OCI-LY7 (cell line): Measurements from ENCODE around the gene GOLT1A. TPM values are rescaled to one million over a fixed set of nuclear protein-coding genes. Genes with fewer than 3 reads are reported as not detected.
A peak's percentile ranks its signal among the peaks of the same experiment; 100 is the strongest.

Source experiments
- BruUV-seq: library from RNA; stranded (reverse); fragments of 400-500 nt; replicated peaks from 2 replicates; lab custom pipeline; 2021; lab: Mats Ljungman, UMichigan
- CTCF ChIA-PET: fragments of 300-600 bp; sonication (Branson Sonifier 250); formaldehyde crosslinking; loops from one replicate; lab custom pipeline; 2022; ENCODE audit warnings: antibody characterized with exemption; ENCODE audit not compliant: unreplicated experiment; lab: Charles Lee
- POLR2A ChIA-PET: fragments of 300-600 bp; sonication (Branson Sonifier 250); formaldehyde crosslinking; loops from one replicate; lab custom pipeline; 2022; ENCODE audit warnings: antibody characterized with exemption; lab: Charles Lee
- DNase-seq: peaks from one replicate; pipeline ENCODE4 v3.0.0-alpha.2; 2015; ENCODE audit warnings: low spot score
- H2AFZ ChIP-seq: fragments of 200-600 bp; sonication (generic), shearing (Covaris generic); 2 replicates; pipeline ENCODE4 v1.6.1; 2014; ENCODE audit warnings: mild to moderate bottlenecking, antibody characterized with exemption, low read length, moderate library complexity
- H3K27ac ChIP-seq: fragments of 200-600 bp; sonication (generic); 2 replicates; pipeline ENCODE4 v1.5.1; 2014; ENCODE audit warnings: mixed run types, low read depth, mild to moderate bottlenecking, moderate library complexity, low read length, inconsistent platforms; ENCODE audit not compliant: poor library complexity, severe bottlenecking
- H3K36me3 ChIP-seq: fragments of 200-600 bp; sonication (generic); 2 replicates; pipeline ENCODE4 v1.6.1; 2014; ENCODE audit warnings: mild to moderate bottlenecking, antibody characterized with exemption, low read length, moderate library complexity, mixed read lengths; ENCODE audit not compliant: insufficient read depth
- H3K4me1 ChIP-seq: fragments of 200-600 bp; sonication (generic); 2 replicates; pipeline ENCODE4 v1.5.1; 2014; ENCODE audit warnings: mild to moderate bottlenecking, low read length; ENCODE audit not compliant: insufficient read depth, poor library complexity, severe bottlenecking
- H3K4me2 ChIP-seq: fragments of 200-600 bp; sonication (generic); 2 replicates; pipeline ENCODE4 v1.6.1; 2014; ENCODE audit warnings: mild to moderate bottlenecking, low read length
- H3K4me3 ChIP-seq: fragments of 200-600 bp; sonication (generic); 2 replicates; pipeline ENCODE4 v1.5.1; 2014; ENCODE audit warnings: mild to moderate bottlenecking, low read depth, low read length; ENCODE audit not compliant: poor library complexity, severe bottlenecking
- H3K79me2 ChIP-seq: fragments of 200-600 bp; sonication (generic); 2 replicates; pipeline ENCODE4 v1.6.1; 2016; ENCODE audit warnings: low read depth, mild to moderate bottlenecking, low read length, moderate library complexity, mixed read lengths; ENCODE audit not compliant: insufficient read depth
- H3K9me2 ChIP-seq: fragments of 200-600 bp; sonication (generic); 2 replicates; pipeline ENCODE4 v1.6.1; 2016; ENCODE audit warnings: mild to moderate bottlenecking, low read length, mixed read lengths; ENCODE audit not compliant: insufficient read depth
- H3K9me3 ChIP-seq: fragments of 200-600 bp; sonication (generic); 2 replicates; pipeline ENCODE4 v1.6.1; 2014; ENCODE audit warnings: mild to moderate bottlenecking, mixed run types, low read length, mixed read lengths
- H4K20me1 ChIP-seq: fragments of 200-600 bp; sonication (generic); 2 replicates; pipeline ENCODE4 v1.6.1; 2014; ENCODE audit warnings: mild to moderate bottlenecking, antibody characterized with exemption, low read length, moderate library complexity, mixed read lengths; ENCODE audit not compliant: insufficient read depth
- CTCF ChIP-seq: fragments of 200-600 bp; sonication (generic); conservative IDR thresholded peaks from 2 replicates; pipeline ENCODE4 v1.5.1; 2014; ENCODE audit warnings: mild to moderate bottlenecking, antibody characterized with exemption, low read length, moderate library complexity, mixed read lengths
- EZH2phosphoT487 ChIP-seq: fragments of 200-600 bp; sonication (generic); IDR thresholded peaks from 2 replicates; pipeline ENCODE4 v1.6.1; 2018; ENCODE audit warnings: low read depth, borderline replicate concordance, mild to moderate bottlenecking, mixed run types, antibody characterized with exemption, low read length, moderate library complexity, mixed read lengths
- intact Hi-C: fragments of 100-400 bp; cut with micrococcal nuclease; formaldehyde crosslinking; loops from one replicate; pipeline ENCODE4 v1.10.0; 2022; ENCODE audit not compliant: unreplicated experiment
- total RNA-seq, 2 experiments: library from RNA; depleted of rRNA in 1 of 2; stranded (reverse); fragments of >200 nt in 1 of 2; shearing (Covaris generic) in 1 of 2; gene quantifications; 2 replicates each; pipeline ENCODE4 v1.2.3, GENCODE V29; 2014 to 2022

The GOLT1A gene
- total RNA-seq, 2 experiments from 2014 or later, result not detected

GRCh38 chr1:204166219-204166618 is 47.6 kb downstream of the GOLT1A start, which contains the start of gene REN:
REN (minus strand) TSS chr1:204166337; CDS start chr1:204166293, 44 bp downstream.
- no peak within 1 kb of the TSS for H3K4me3 ChIP-seq
- H3K79me2 ChIP-seq, result no peaks in the 10 kb centered on the region
- peaks cover 16% of the 10 kb centered on the region; the same call in 1 of the 2 replicates for H3K9me3 ChIP-seq
- no peak within 1 kb of the TSS for H3K27ac ChIP-seq
- H3K9me2 ChIP-seq, result no peaks in the 10 kb centered on the region
- H4K20me1 ChIP-seq, result no peaks in the 10 kb centered on the region
- TF ChIP-seq CTCF, result no peak
- TF ChIP-seq EZH2phosphoT487, result no peak
- ChIA-PET POLR2A (interaction anchor here (0.5 to 2.0 kb wide), 2 partner anchors 10 to 11 kb away, joined by 5 to 8 read pairs; no protein-coding TSS in a partner anchor), CTCF (no interaction called here)
- H3K36me3 ChIP-seq, result no peaks in the 10 kb centered on the region
- no TSS peak for BruUV-seq
- H2AFZ ChIP-seq, result no peak within 1 kb of the TSS
- H3K4me1 ChIP-seq, result no peaks in the 10 kb centered on the region
- DNase-seq, result no peak
- H3K4me2 ChIP-seq, result no peak within 1 kb of the TSS
- intact Hi-C loops, result no loop called here

GRCh38 chr1:204162494-204163074 is 51.2 kb downstream of the GOLT1A start:
- H3K9me3 ChIP-seq, result no peaks in the 10 kb centered on the region
- no peaks in the 10 kb centered on the region for H4K20me1 ChIP-seq
- no peaks in the 10 kb centered on the region for H3K9me2 ChIP-seq
- H3K27ac ChIP-seq, result no peak overlapping the region
- no peak overlapping the region for H3K4me2 ChIP-seq
- no TSS peak for BruUV-seq
- H3K79me2 ChIP-seq, result no peaks in the 10 kb centered on the region
- H2AFZ ChIP-seq, result no peak overlapping the region
- peak; percentile 98 for TF ChIP-seq CTCF
- TF ChIP-seq EZH2phosphoT487, result no peak
- no peaks in the 10 kb centered on the region for H3K4me1 ChIP-seq
- H3K4me3 ChIP-seq, result no peak overlapping the region
- CTCF ChIA-PET, result interaction anchor here (0.5 to 0.6 kb wide), 3 partner anchors 11 to 96 kb away, joined by 3 to 4 read pairs (median 3); no protein-coding TSS in a partner anchor
- peak; percentile 64 for DNase-seq
- H3K36me3 ChIP-seq, result no peaks in the 10 kb centered on the region
- intact Hi-C loops, result loop anchor here (1.0 to 5.0 kb wide), 4 partner anchors 45 to 340 kb away; partner anchors contain the start of gene SNRPE
- POLR2A ChIA-PET, result no interaction called here
